GM18858 (cell line): Measurements from ENCODE around the gene IL19.
"Not testable (repeated sequence)": the region's sequence is repeated elsewhere in the genome, so short reads cannot be mapped to it uniquely, and the experiment has no call there.

Experiments used
- ATAC-seq: cut with Tn5 transposase; IDR thresholded peaks from one replicate; pipeline ENCODE4 v1.9.1; 2021; ENCODE audit not compliant: unreplicated experiment

IL19 gene

GRCh38 chr1:206739411-206740076, 31.0 kb upstream of the IL19 start:
- peak; percentile 69 for ATAC-seq

GRCh38 chr1:206741142-206741701, 29.4 kb upstream of the IL19 start:
- no peak for ATAC-seq

GRCh38 chr1:206742719-206743383, 27.7 kb upstream of the IL19 start:
- ATAC-seq, result no peak

GRCh38 chr1:206744683-206745082, 25.9 kb upstream of the IL19 start:
- ATAC-seq, result no peak

- no peak for ATAC-seq
Measured at GRCh38 chr1:206745301-206745700, 25.3 kb upstream of the IL19 start.

GRCh38 chr1:206748348-206749030, 22.1 kb upstream of the IL19 start:
- no peak for ATAC-seq

- no peak for ATAC-seq
Measured at GRCh38 chr1:206751891-206752290, 18.7 kb upstream of the IL19 start.

GRCh38 chr1:206752481-206752880, 18.1 kb upstream of the IL19 start:
- no peak for ATAC-seq

GRCh38 chr1:206753141-206753540, 17.4 kb upstream of the IL19 start:
- ATAC-seq, result no peak

GRCh38 chr1:206754011-206754410, 16.6 kb upstream of the IL19 start:
- ATAC-seq, result no peak

- no peak for ATAC-seq
Measured at GRCh38 chr1:206757524-206758266, 12.9 kb upstream of the IL19 start.

- no peak for ATAC-seq
Measured at GRCh38 chr1:206760590-206760989, 10.0 kb upstream of the IL19 start.

- no peak for ATAC-seq
Measured at GRCh38 chr1:206761159-206761768, 9.3 kb upstream of the IL19 start.

- ATAC-seq, result not testable (repeated sequence)
Measured at GRCh38 chr1:206762741-206763364, 7.7 kb upstream of the IL19 start.

GRCh38 chr1:206765771-206766170, 4.8 kb upstream of the IL19 start:
- ATAC-seq, result not testable (repeated sequence)

GRCh38 chr1:206766251-206766856, 4.2 kb upstream of the IL19 start:
- peak; percentile 30 for ATAC-seq

GRCh38 chr1:206768472-206769303, 1.9 kb upstream of the IL19 start:
- peak; percentile 1 for ATAC-seq

GRCh38 chr1:206769304-206769731, 1.3 kb upstream of the IL19 start:
- ATAC-seq, result peak; percentile 69

GRCh38 chr1:206771338-206771692, 742 bp downstream of the IL19 start:
- no peak for ATAC-seq
